ENCODE results near the gene DIP2C.

- TF ChIP-seq POLR2A (IDR thresholded peaks at IDR 0.05) (no peak), POLR2AphosphoS5 (IDR thresholded peaks at IDR 0.05) (peak in 1 of 3 donors; percentile 20)
- TF ChIP-seq, protein P1, sequence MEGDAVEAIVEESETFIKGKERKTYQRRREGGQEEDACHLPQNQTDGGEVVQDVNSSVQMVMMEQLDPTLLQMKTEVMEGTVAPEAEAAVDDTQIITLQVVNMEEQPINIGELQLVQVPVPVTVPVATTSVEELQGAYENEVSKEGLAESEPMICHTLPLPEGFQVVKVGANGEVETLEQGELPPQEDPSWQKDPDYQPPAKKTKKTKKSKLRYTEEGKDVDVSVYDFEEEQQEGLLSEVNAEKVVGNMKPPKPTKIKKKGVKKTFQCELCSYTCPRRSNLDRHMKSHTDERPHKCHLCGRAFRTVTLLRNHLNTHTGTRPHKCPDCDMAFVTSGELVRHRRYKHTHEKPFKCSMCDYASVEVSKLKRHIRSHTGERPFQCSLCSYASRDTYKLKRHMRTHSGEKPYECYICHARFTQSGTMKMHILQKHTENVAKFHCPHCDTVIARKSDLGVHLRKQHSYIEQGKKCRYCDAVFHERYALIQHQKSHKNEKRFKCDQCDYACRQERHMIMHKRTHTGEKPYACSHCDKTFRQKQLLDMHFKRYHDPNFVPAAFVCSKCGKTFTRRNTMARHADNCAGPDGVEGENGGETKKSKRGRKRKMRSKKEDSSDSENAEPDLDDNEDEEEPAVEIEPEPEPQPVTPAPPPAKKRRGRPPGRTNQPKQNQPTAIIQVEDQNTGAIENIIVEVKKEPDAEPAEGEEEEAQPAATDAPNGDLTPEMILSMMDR (IDR thresholded peaks at IDR 0.05) = no peak
Observed at GRCh38 chr10:634256-634655, 55.2 kb downstream of the DIP2C start.

Measured in stomach (tissue), 4 donors.